ENCODE results near the gene DCUN1D2. TPM values are rescaled to one million over a fixed set of nuclear protein-coding genes. Genes with fewer than 3 reads are reported as not detected.

DCUN1D2 gene
- total RNA-seq, 1 donor from 2014 or later = 24.6 TPM

- intact Hi-C loops (cut with DNase I) = no loop called here
Measured at GRCh38 chr13:113507505-113508345, 17.2 kb upstream of the DCUN1D2 start.

GRCh38 chr13:113506871-113507388 lies 16.4 kb upstream of the DCUN1D2 start:
- no peak for DNase-seq
- H3K9me3 ChIP-seq = no peaks in the 10 kb centered on the region
- H3K36me3 ChIP-seq = peaks cover 56% of the 10 kb centered on the region
- no peak for ATAC-seq
- H3K4me3 ChIP-seq = no peak overlapping the region
- H3K27ac ChIP-seq = no peak overlapping the region
- no peak for TF ChIP-seq CTCF (IDR thresholded peaks at IDR 0.05)
- no peaks in the 10 kb centered on the region for H3K4me1 ChIP-seq
- H3K27me3 ChIP-seq = no peaks in the 10 kb centered on the region
- intact Hi-C loops (cut with DNase I) = no loop called here

More at GRCh38 chr13:113507505-113508345, 17.2 kb upstream of the DCUN1D2 start:
- Histone ChIP-seq H3K27ac (no peak overlapping the region), H3K9me3 (no peaks in the 10 kb centered on the region), H3K4me1 (no peaks in the 10 kb centered on the region), H3K36me3 (peaks cover 48% of the 10 kb centered on the region), H3K27me3 (no peaks in the 10 kb centered on the region), H3K4me3 (no peak overlapping the region)
- DNase-seq (no peak), ATAC-seq (no peak)
- no peak for TF ChIP-seq CTCF (IDR thresholded peaks at IDR 0.05)

- Histone ChIP-seq H3K27me3 (no peaks in the 10 kb centered on the region), H3K9me3 (no peaks in the 10 kb centered on the region), H3K4me3 (no peak overlapping the region), H3K4me1 (no peaks in the 10 kb centered on the region), H3K27ac (no peak overlapping the region), H3K36me3 (peaks cover 58% of the 10 kb centered on the region)
- ATAC-seq (peak; percentile 30), DNase-seq (no peak)
- TF ChIP-seq CTCF (IDR thresholded peaks at IDR 0.05) = no peak
- intact Hi-C loops (cut with DNase I) = no loop called here
Measured at GRCh38 chr13:113506025-113506685, 15.6 kb upstream of the DCUN1D2 start.

GRCh38 chr13:113502686-113503085 lies 12.2 kb upstream of the DCUN1D2 start:
- Histone ChIP-seq H3K27me3 (no peaks in the 10 kb centered on the region), H3K27ac (no peak overlapping the region), H3K36me3 (peaks cover 75% of the 10 kb centered on the region), H3K9me3 (no peaks in the 10 kb centered on the region), H3K4me1 (no peaks in the 10 kb centered on the region), H3K4me3 (no peak overlapping the region)
- no peak for ATAC-seq
- DNase-seq = no peak
- intact Hi-C loops (cut with DNase I) = no loop called here
- no peak for TF ChIP-seq CTCF (IDR thresholded peaks at IDR 0.05)

- no peak overlapping the region for H3K4me3 ChIP-seq
- TF ChIP-seq CTCF (IDR thresholded peaks at IDR 0.05) = no peak
- no peaks in the 10 kb centered on the region for H3K27me3 ChIP-seq
- DNase-seq = no peak
- H3K36me3 ChIP-seq = peaks cover 90% of the 10 kb centered on the region
- ATAC-seq = no peak
- intact Hi-C loops (cut with DNase I) = no loop called here
- no peaks in the 10 kb centered on the region for H3K4me1 ChIP-seq
- H3K27ac ChIP-seq = no peak overlapping the region
- no peaks in the 10 kb centered on the region for H3K9me3 ChIP-seq
Measured at GRCh38 chr13:113500530-113501265, 10.2 kb upstream of the DCUN1D2 start.
